Superior temporal gyrus (tissue), 1 donor: ENCODE data around the gene KDM2A.
"Not testable (repeated sequence)": the region's sequence is repeated elsewhere in the genome, so short reads cannot be mapped to it uniquely, and the experiment has no call there.

ENCODE experiments used
- DNase-seq: peaks from one replicate; pipeline ENCODE4 v3.0.0-alpha.2; 2016; ENCODE audit errors: extremely low spot score

The KDM2A gene

DNA sequence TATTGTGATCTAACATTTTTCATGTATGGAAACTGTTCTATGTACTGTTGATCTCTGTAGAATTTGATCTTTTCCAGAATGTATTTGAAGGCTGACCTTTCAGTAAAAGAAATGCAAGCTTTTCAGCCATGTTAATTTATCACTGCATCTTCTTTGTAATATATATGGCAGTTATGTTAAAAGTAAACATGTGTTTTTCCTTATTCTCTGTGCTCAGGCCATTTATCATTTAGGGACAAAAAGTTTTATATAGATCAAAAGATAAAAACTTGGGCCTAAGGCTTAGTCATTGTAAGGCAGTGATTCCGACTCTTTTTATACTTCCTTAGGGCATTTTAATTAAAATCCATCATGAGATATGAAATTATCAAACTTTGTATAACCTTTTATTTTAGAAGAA lies 48.7 kb downstream of the KDM2A start:
- DNase-seq = no peak

DNA sequence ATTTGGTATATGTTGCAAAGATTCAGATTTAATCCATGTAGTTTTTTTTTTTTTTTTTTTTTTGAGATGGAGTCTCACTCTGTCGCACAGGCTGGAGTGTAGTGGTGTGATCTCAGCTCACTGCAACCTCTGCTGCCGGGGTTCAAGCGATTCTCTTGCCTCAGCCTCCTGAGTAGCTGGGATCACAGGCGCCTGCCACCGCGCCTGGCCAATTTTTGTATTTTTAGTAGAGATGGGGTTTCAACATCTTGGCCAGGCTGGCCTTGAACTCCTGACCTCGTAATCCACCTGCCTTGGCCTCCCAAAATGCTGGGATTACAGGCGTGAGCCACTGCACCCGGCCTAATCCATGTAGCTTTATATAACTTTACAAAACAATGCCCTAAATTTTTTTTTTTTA lies 49.8 kb downstream of the KDM2A start:
- DNase-seq = not testable (repeated sequence)

DNA sequence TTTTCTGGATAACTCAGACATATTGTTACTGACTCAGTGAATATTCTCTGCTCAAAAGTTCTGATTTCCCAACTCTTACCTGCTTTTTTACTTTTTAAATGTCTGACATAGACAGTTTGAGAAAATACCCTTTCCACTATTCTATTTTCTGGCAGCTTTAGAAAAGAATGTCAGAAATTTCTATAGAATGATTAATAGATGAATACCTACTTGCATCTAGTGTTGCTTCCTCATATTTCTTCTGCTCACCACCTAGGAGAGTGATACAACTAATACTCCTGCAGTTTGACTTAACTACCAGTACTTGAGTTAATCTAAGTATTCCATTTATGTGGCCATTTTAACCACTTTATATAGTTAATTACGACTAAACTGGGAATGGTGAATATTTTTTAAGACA lies 55.2 kb downstream of the KDM2A start:
- DNase-seq = no peak

DNA sequence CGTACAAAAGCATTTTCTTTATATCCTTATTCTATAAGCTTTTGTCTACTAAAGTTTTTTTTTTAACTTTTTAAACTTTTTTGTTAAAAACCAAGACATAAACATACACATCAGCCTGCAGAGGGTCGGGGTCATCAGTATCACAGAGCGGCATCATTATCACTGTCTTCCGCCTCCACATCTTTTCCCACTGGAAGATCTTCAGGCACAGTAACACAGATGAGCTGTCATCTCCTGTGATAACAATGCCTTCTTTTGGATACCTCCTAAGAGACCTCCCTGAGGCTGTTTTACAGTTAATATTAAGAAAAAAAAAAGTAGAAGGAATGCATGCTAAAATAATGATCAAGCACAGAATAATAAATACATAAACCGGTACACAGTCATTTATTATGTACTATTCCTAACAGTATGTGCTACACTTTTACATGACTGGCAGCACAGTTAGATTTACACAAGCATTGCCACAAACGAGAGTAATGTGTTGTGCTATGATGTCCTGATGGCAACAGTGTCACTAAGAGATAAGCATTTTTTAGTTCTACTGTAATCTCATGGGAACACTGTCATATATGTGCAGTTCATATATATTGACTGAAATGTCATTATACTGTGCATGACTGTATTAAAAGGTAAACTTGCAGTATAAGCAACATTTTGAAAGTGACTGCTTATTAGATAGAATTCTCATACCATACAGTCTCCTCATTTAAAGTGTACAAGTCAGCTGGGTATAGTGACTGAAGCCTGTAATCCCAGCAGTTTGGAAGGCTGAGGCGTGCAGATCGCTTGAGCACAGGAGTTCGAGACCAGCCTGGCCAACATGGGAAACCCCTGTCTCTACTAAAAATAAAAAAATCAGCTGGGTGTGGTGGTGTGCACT lies 58.6 kb downstream of the KDM2A start:
- DNase-seq = no peak

DNA sequence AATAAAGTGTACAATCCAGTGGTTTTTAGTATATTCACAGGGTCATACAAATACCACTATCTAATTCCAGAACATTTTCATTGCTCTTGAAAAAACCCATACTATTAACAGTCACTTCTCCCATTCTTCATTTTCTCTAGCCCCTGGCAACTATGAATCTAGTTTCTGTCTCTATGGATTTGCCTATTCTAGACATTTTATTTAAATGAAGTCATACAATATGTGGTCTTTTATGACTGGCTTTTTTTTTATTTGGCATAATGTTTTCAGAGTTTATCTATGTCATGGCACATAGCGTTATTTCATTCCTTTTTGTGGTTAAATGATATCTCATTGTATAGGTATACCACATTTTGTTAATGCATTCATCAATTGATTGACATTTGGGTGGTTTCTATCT lies 59.4 kb downstream of the KDM2A start:
- no peak for DNase-seq

DNA sequence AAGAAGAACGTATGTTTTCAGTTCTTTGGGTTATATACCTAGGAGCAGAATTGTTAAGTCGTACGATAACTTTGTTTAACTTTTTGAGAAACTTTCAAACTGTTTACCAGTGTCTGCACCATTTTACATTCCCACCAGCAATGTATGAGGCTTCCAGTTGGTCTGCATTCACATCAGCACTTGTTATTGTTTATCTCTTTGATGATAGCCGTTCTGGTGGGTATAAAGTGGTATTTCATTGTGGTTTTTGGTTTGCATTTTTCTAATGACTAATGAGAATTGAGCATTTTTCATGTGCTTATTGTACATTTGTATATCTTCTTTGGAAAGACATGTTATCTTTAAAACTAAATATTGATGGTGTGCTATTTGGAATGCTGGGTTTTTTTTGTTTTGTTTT lies 59.8 kb downstream of the KDM2A start:
- DNase-seq = no peak

DNA sequence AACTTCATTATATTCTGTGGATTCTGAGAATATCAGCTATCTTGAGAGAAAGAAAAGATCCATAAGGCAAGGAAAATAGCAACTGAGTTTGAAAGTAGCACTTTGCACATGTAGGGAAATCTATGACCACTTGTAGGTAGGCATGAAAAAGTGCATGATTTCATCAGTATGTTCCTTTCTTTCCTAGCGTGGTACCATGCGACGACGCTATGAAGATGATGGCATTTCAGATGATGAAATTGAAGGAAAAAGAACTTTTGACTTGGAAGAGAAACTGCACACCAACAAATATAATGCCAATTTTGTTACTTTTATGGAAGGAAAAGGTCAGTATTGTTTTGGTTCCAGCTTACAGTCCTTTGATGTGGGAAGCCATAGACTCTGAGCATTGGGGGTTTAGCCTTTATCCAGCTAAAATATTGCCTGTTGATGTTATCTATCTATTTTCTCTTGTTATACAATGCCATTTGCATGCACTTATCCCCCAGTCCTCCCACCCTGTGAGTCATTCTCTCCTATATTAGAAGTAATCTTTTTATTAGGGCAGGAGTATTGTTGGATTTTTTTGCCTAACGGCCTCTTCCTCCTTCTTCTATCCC lies 60.9 kb downstream of the KDM2A start:
- DNase-seq = no peak

DNA sequence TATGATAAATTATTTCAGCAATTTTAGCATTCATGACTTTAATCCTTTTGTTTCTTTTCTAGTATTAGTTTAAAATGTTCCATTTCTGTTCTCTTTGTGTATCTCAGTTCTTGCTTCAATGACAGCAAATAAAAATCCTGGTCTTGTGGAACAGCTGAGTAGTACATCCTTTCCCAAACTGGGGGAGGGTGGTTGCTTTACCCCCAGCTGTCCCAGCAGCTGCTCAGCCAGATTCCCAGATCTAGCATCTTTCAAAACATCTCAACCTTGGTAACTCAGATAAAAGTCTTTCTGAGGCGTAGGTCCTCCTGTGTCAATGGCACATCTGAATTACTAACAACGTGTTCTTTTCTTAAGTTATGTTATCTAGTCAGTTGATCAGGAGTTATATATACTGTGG lies 75.0 kb downstream of the KDM2A start:
- DNase-seq = no peak

DNA sequence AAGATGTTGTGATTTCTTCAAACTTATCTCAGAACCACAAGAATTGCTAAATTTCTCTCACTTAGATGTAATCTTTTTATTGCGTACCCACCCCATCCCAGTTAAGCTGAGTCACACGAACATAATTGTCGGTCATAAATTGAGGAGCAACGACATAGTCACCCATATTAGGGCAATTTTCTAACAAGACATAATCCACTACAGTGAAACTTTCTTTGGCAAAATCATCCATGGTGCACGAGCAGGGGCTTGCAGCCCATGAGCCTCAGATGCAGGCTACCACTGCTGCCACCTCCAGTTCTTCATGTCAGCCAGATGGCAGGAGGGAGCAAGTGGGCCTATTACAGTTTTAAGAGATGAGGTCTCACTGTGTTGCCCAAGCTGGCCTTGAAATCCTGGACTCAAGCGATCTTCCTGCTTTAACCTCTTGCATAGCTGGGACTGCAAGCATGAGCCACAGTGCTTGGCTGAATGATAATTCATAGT lies 77.0 kb downstream of the KDM2A start:
- DNase-seq = no peak

DNA sequence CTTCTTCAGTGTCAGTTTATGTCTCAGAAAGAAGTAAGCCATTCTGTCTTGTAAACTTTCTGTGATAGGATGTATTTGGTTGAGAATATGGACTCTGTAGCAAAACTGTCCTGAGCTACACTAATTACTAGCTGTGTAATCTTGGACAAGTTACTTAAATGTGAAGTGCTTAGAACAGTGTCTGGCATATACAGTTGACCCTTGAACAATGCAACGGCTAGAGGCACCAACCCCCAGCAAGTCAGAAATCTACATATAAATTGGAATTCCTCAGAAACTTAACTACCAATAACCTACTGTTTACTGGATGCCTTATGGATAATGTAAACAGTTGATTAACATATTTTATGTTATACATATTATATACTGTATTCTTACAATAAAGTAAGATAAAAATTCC lies 78.5 kb downstream of the KDM2A start:
- DNase-seq = no peak

DNA sequence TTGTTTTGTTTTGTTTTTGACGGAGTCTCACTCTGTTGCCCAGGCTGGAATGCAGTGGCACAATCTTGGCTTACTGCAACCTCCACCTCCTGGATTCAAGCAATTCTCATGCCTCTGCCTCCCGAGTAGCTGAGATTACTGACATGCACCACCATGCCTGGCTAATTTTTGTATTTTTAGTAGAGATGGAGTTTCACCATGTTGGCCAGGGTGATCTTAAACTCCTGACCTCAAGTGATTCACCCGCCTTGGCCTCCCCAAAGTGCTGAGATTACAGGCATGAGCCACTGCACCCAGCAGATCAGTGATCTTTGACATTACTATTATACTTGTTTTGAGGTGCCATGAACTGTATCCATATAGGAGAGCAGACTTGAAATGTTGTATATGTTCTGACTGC lies 79.7 kb downstream of the KDM2A start:
- not testable (repeated sequence) for DNase-seq

DNA sequence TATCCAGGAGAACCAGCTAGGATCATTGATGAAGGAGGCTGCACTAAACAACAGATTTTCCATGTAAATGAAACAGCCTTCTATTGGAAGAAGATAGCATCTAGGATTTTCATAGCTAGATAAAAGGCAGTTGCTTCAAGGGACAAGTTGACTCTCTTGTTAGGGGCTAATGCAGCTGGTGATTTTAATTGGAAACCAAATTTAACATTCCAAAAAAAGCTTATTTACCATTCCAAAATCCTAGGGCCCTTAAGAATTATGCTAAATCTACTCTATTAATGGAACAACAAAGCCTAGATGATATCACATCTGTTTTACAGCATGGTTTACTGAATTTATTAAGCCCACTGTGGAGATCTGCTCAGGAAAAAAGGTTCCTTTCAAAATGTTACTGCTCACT lies 80.7 kb downstream of the KDM2A start:
- no peak for DNase-seq

DNA sequence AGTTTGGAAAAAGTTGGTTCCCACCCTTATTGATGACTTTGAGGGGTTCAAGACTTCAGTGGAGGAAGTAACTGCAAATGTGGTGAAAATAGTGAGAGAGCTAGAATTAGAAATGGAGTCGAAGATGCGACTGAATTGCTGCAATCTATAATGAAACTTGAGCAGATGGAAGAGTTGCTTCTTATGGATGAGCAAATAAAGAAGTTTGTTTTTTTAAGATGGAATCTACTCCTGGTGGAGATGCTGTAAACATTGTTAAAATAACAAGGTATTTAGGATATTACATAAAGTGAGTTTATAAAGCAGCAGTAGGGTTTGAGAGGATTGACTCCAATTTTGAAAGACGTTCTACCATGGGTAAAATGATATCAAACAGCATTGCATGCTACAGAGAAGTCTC lies 83.0 kb downstream of the KDM2A start:
- no peak for DNase-seq

DNA sequence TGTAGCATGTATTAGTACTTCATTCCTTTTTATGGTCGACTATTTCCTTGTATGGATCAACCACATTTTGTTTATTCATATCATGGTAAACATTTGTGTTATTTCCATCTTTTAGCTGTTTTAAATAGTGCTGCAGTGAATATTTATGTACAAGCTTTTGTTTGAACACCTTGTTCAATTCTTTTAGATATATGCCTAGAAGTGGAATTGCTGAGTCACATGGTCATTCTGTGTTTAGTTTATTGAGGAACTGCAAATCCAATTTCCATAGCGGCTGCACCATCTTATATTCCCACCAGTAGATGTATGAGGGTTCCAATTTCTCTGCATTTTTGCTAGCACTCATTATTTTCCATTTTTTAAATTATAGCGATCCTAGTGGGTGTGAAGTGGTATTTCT lies 85.8 kb downstream of the KDM2A start:
- DNase-seq = no peak

DNA sequence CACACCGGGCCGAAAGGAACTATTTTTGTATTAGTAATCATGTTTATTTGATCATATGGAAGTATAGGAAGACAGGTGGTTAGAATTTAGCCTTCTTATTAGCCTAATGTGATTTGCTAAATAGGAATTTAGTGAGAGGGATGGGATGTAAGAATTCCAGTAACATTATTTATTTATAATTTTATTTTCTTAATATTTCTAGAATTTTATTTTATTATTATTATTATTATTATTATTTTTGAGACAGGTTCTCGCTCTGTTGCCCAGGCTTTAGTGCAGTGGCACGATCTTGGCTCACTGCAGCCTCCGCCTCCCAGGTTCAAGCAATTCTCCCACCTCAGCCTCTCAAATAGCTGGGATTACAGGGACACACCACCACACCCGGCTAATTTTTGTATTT lies 90.2 kb downstream of the KDM2A start:
- not testable (repeated sequence) for DNase-seq

DNA sequence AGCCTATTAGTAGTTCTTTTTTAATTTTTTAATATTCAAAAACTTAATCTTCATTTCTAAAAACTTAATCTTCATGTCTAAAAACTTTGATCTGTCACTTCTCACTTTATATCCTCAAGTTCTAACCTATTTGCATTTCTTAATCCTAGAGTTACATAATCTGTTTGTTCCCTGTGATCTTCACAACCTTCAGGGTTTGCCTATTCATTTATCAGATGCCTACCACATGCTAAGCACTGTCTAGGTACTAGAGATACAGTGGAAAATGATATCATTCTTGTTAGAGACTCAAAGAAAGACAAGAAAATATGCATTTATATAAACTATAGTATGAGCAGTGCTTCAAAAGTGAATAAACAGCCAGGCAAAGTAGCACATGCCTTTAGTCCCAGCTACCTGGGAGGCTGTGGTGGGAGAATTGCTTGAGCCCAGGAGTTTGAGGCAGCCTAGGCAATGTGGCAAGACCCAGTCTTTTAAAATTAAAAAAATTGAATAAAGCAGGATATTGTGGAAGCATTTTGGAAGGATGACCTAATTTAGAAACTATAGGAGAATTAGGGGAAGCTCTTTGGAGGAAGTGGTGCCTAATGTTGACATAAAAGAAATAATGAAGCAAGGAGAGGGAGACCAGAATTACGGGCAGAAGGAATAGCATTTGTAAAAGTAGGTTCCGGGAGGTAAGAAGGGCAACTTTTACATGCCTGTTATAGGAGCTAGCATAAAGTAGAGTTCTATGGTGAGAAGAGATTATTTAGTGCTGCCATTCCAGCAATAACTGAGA lies 92.8 kb downstream of the KDM2A start:
- DNase-seq = no peak

DNA sequence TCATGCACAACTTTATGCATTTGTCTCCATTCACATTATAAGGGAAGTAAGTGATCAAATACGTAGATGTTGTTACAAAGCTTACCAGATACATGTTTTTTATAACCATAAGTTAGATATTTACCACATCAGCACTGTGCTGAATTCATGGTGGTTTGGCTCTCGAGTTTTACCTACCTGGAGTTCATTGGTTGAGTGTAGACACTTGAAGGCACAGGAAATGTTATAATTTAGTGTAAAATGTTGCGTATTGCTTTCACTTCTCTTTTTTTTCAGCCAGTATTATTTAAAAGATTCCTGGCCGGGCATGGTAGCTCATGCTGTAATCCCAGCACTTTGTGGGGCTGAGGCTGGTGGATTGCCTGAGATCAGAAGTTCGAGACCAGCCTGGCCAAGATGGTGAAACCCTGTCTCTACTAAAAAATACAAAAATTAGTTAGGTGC lies 94.1 kb downstream of the KDM2A start:
- DNase-seq = no peak

DNA sequence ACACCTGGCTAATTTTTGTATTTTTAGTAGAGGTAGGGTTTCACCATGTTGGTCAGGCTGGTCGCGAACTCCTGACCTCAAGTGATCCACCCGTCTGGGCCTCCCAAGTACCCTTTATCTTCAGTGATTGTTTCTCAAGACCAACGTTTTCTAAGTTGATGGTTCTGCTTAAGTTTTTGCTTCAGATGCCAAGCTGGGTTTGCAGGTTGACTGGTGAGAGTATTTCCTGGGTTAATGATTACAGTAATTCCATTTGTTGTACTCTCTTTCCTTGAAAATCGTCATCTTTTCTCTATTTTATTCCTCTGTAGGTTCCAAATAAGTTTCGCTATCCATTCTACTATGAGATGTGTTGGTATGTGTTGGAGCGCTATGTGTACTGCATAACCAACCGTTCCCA lies 108.7 kb downstream of the KDM2A start:
- no peak for DNase-seq

DNA sequence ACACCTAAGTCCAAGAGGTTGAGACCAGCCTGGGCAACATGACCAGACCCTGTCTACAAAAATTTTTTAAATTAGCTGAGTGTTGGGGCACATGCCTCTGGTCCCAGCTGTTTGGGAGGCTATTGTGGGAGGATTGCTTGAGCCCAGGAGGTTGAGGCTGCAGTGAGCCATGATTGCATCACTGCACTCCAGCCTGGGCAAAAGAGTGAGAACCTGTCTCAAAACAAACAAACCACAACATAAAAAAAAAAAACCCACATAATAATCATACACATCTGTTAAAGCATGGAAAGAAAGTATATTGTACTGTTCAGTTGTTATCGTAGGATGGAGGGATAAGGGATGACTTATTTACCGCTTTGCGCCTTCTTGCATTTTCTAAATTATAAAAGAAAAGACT lies 111.3 kb downstream of the KDM2A start:
- DNase-seq = no peak

DNA sequence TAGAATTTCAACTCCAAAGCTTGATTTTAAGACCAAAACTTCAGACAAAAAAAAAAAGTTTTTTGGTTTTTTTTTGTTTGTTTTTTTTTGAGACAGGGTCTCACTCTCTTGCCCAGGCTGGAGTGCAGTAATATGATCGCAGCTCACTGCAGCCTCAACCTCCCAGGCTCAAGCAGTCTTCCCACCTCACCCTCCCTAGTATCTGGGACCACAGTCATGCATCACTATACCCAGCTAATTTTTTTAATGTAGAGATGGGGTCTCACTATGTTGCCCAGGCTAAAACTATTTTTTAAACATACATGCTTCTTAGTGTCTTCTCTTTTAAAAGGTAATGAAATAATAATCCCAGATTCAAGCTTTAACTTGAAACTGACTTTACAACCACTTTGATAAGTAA lies 111.8 kb downstream of the KDM2A start:
- DNase-seq = no peak

DNA sequence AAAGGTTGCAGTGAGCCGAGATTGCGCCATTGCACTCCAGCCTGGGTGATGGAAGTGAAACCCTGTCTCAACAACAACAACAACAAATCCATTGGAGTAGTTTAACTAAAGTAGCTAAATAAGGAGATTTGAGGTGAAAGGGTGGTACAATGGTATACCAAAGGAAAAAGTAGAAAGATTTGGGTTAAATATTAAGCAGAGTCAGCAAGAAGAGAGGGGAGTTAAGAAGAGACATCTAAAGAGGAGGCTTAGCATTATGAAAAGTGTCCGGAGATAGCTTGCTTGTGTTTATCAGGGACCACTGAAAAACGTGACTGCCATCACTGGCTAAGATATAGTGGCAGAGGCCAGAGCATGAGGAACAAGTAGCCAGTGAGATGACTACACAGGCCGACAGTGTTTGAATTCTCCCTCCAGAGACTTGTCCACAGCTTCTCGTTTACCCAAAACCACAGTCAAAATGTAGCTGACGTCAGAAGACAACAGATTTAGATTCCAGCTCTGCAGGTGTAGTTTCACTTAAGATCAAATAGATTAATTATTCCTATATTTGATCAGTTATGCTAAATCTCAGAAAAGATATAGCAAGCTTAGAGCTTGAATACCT lies 114.6 kb downstream of the KDM2A start:
- DNase-seq = no peak

DNA sequence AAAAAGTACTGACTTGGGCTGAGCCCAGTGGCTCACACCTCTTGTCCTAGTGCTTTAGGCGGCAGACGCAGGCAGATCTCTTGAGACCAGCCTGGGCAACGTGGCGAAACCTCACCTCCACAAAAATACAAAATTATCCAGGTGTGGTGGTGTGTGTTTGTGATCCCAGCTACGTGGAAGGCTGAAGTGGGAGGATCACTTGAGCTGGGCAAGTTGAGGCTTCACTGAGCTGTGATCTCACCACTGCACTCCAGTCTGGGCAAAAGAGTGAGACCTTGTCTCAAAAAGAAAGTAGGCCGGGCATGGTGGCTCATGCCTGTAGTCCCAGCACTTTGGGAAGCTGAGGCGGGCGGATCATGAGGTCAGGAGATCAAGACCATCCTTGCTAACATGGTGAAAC lies 115.5 kb downstream of the KDM2A start:
- DNase-seq = not testable (repeated sequence)
